Trophoblast cell (in vitro differentiated cells and primary cell): ENCODE measurements around the gene NCBP1.

Source experiments
- DNase-seq, 2 donors: peaks; one replicate each; pipeline ENCODE4 v3.0.0-alpha.2; 2016
- H2AFZ ChIP-seq: 2 replicates; pipeline ENCODE4 v1.6.1; 2013; ENCODE audit warnings: low read length, moderate library complexity, mild to moderate bottlenecking; ENCODE audit not compliant: insufficient read depth, poor library complexity
- H2AK5ac ChIP-seq: 2 replicates; pipeline ENCODE4 v1.6.1; 2013; ENCODE audit warnings: mild to moderate bottlenecking, low read length
- H2BK120ac ChIP-seq: 2 replicates; pipeline ENCODE4 v1.6.1; 2013; ENCODE audit warnings: low read length, mild to moderate bottlenecking, moderate library complexity; ENCODE audit not compliant: insufficient read depth, poor library complexity
- H2BK12ac ChIP-seq: 2 replicates; pipeline ENCODE4 v1.6.1; 2013; ENCODE audit warnings: mild to moderate bottlenecking, low read length, moderate library complexity
- H2BK5ac ChIP-seq: 2 replicates; pipeline ENCODE4 v1.6.1; 2013; ENCODE audit warnings: low read length, low read depth, moderate library complexity, mild to moderate bottlenecking; ENCODE audit not compliant: poor library complexity
- H3K14ac ChIP-seq: 2 replicates; pipeline ENCODE4 v1.6.1; 2013; ENCODE audit warnings: mild to moderate bottlenecking, low read length
- H3K18ac ChIP-seq: 2 replicates; pipeline ENCODE4 v1.6.1; 2013; ENCODE audit warnings: mild to moderate bottlenecking, low read length
- H3K23ac ChIP-seq: 2 replicates; pipeline ENCODE4 v1.6.1; 2013; ENCODE audit warnings: low read length
- H3K27ac ChIP-seq: 2 replicates; pipeline ENCODE4 v1.5.1; 2013; ENCODE audit warnings: low read depth, mild to moderate bottlenecking, inconsistent platforms, low read length, moderate library complexity
- H3K27me3 ChIP-seq: 2 replicates; pipeline ENCODE4 v1.6.1; 2013; ENCODE audit warnings: inconsistent platforms, mild to moderate bottlenecking, low read length, moderate library complexity; ENCODE audit not compliant: insufficient read depth
- H3K36me3 ChIP-seq, 2 experiments: 1 replicate in 1 of 2; 2 replicates in 1 of 2; pipeline ENCODE4 v1.6.1; 2013; ENCODE audit warnings: low read length in 2 of 2, mild to moderate bottlenecking in 2 of 2, moderate library complexity in 1 of 2; ENCODE audit not compliant: insufficient read depth in 2 of 2, control insufficient read depth in 1 of 2
- H3K4ac ChIP-seq: 2 replicates; pipeline ENCODE4 v1.6.1; 2013; ENCODE audit warnings: low read depth, mild to moderate bottlenecking, low read length, moderate library complexity
- H3K4me1 ChIP-seq, 2 experiments: 1 replicate in 1 of 2; 2 replicates in 1 of 2; pipeline ENCODE4 v1.6.1; 2013; ENCODE audit warnings: low read length in 2 of 2, mild to moderate bottlenecking in 2 of 2, moderate library complexity in 1 of 2; ENCODE audit not compliant: insufficient read depth in 2 of 2, control insufficient read depth in 1 of 2
- H3K4me2 ChIP-seq: 2 replicates; pipeline ENCODE4 v1.6.1; 2013; ENCODE audit warnings: inconsistent platforms, mild to moderate bottlenecking, low read length, moderate library complexity
- H3K4me3 ChIP-seq: 2 replicates; pipeline ENCODE4 v1.5.1; 2013; ENCODE audit warnings: mild to moderate bottlenecking, low read depth, low read length, inconsistent platforms
- H3K79me1 ChIP-seq: one replicate; pipeline ENCODE4 v1.6.1; 2013; ENCODE audit warnings: low read length
- H3K79me2 ChIP-seq: 2 replicates; pipeline ENCODE4 v1.6.1; 2013; ENCODE audit warnings: low read length, mild to moderate bottlenecking; ENCODE audit not compliant: control insufficient read depth, insufficient read depth, poor library complexity
- H3K9ac ChIP-seq: 2 replicates; pipeline ENCODE4 v1.6.1; 2013; ENCODE audit warnings: mild to moderate bottlenecking, low read length
- H3K9me3 ChIP-seq: 2 replicates; pipeline ENCODE4 v1.6.1; 2013; ENCODE audit warnings: low read depth, mild to moderate bottlenecking, control low read depth, inconsistent platforms, low read length; ENCODE audit not compliant: insufficient read depth
- H4K12ac ChIP-seq: 2 replicates; pipeline ENCODE4 v1.6.1; 2013; ENCODE audit warnings: low read depth, mild to moderate bottlenecking, low read length, moderate library complexity
- H4K8ac ChIP-seq: 2 replicates; pipeline ENCODE4 v1.6.1; 2013; ENCODE audit warnings: low read depth, mild to moderate bottlenecking, low read length, moderate library complexity
- H4K91ac ChIP-seq: one replicate; pipeline ENCODE4 v1.6.1; 2013; ENCODE audit warnings: low read depth, mild to moderate bottlenecking, low read length, moderate library complexity
- WGBS: extraction: QIAGEN DNeasy Blood & Tissue Kit; methylation state at CpG from one replicate; pipeline ENCODE4 v1.1.7; 2013; ENCODE audit warnings: missing lambda C conversion rate; ENCODE audit not compliant: insufficient read length, insufficient coverage; ENCODE audit errors: extremely low coverage; 5-methylcytosine and 5-hydroxymethylcytosine counted together

Gene NCBP1

DNA sequence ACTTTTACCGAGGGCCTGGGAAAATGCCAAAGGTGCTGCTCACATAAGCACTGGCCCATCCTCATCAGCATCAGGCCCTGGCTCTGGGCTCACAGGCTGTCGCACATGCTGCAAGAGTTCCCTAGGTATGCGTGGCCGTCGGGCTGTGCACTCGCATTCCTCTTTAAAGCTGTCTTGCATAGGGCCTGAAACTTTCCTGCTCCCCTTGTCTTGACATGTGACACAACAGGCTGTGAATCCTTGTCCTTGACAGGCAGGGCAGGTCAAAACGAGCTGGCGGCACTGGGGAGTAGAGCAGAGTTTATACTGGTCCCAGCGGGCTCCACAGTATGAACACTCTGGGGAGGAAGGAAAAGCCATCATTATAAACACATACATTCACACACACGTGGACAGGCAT lies 31.2 kb upstream of the NCBP1 start:
- Histone ChIP-seq H2BK12ac (no peak overlapping the region), H2AK5ac (no peak overlapping the region), H4K91ac (no peak overlapping the region), H3K4me2 (no peak overlapping the region), H2BK5ac (no peak overlapping the region), H3K9me3 (no peaks in the 10 kb centered on the region), H3K23ac (no peak overlapping the region), H3K27ac (no peak overlapping the region), H3K79me1 (peaks cover 2% of the 10 kb centered on the region), H3K4ac (no peak overlapping the region), H2AFZ (no peak overlapping the region), H3K36me3 (peaks cover 28 to 44% of the 10 kb centered on the region in 2 experiments), H3K4me3 (no peak overlapping the region), H3K79me2 (no peaks in the 10 kb centered on the region), H3K14ac (no peak overlapping the region), H3K27me3 (no peaks in the 10 kb centered on the region), H4K12ac (no peak overlapping the region), H3K18ac (no peak overlapping the region), H2BK120ac (no peak overlapping the region), H4K8ac (no peak overlapping the region), H3K9ac (no peak overlapping the region), H3K4me1 (peaks cover 3 to 5% of the 10 kb centered on the region in 2 experiments)
- WGBS = no CpG with 5 or more reads among the region's 10 CpGs
- no peak for DNase-seq

- no peak overlapping the region for H3K18ac ChIP-seq
- peaks cover 0 to 2% of the 10 kb centered on the region in 2 experiments for H3K4me1 ChIP-seq
- H2BK5ac ChIP-seq = no peak overlapping the region
- H3K79me2 ChIP-seq = no peaks in the 10 kb centered on the region
- no peaks in the 10 kb centered on the region for H3K9me3 ChIP-seq
- no peak overlapping the region for H3K14ac ChIP-seq
- no peak overlapping the region for H3K27ac ChIP-seq
- H3K4me2 ChIP-seq = no peak overlapping the region
- H3K4me3 ChIP-seq = no peak overlapping the region
- H3K36me3 ChIP-seq = peaks cover 28 to 45% of the 10 kb centered on the region in 2 experiments
- peaks cover 2% of the 10 kb centered on the region for H3K79me1 ChIP-seq
- H3K27me3 ChIP-seq = no peaks in the 10 kb centered on the region
- no peak overlapping the region for H2AFZ ChIP-seq
- H4K91ac ChIP-seq = peak overlapping the region; percentile 59
- H4K12ac ChIP-seq = no peak overlapping the region
- no peak for DNase-seq
- H3K4ac ChIP-seq = no peak overlapping the region
- no CpG with 5 or more reads among the region's 17 CpGs for WGBS
- no peak overlapping the region for H2BK12ac ChIP-seq
- H4K8ac ChIP-seq = no peak overlapping the region
- no peak overlapping the region for H3K23ac ChIP-seq
- no peak overlapping the region for H2AK5ac ChIP-seq
- H2BK120ac ChIP-seq = peak overlapping the region; percentile 21
- H3K9ac ChIP-seq = no peak overlapping the region
These were observed 28.5 kb upstream of the NCBP1 start for GRCh38 chr9:97604901-97605645.

DNA sequence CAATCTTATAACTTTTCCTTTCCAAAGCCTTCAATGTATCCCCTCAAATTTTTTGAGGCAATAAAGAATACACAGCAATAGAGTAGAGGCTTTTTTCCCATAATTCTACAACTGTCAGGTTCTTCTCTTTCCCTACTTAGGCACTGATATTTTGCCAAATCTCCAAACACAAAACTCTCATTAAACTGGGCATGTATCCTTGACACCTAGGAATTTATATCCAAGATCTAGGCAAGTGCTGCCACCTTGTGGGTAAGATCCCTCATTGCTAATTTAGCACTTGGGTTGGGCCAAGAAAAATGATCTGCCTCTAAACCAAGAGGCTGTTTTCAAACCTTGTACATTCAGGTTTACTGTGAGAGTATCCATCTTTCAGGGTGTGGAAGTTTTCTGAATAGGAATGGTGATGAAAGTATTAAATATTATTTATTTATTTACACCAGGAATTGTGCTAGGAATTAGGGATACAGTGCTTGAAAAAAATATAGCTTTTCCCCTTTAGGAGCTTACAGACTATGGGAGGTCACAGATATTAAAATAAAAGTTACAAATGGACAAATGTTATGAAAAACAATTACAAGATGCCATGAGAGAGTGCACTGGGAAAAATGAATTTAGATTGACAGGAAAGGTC lies 18.1 kb upstream of the NCBP1 start:
- H3K79me1 ChIP-seq = no peaks in the 10 kb centered on the region
- H3K27ac ChIP-seq = no peak overlapping the region
- no peak overlapping the region for H3K4me3 ChIP-seq
- H3K36me3 ChIP-seq = peaks cover 8 to 18% of the 10 kb centered on the region in 2 experiments
- no peak overlapping the region for H2AFZ ChIP-seq
- H3K4ac ChIP-seq = no peak overlapping the region
- no peak overlapping the region for H3K23ac ChIP-seq
- H4K12ac ChIP-seq = no peak overlapping the region
- H3K18ac ChIP-seq = no peak overlapping the region
- H3K14ac ChIP-seq = no peak overlapping the region
- no peak overlapping the region for H2BK120ac ChIP-seq
- H4K8ac ChIP-seq = no peak overlapping the region
- H3K79me2 ChIP-seq = no peaks in the 10 kb centered on the region
- no peak overlapping the region for H2BK12ac ChIP-seq
- H3K4me1 ChIP-seq = no peaks in the 10 kb centered on the region
- no peak overlapping the region for H3K9ac ChIP-seq
- H3K27me3 ChIP-seq = no peaks in the 10 kb centered on the region
- no peak overlapping the region for H3K4me2 ChIP-seq
- peak; percentile 43 to 86 for DNase-seq
- no peak overlapping the region for H2BK5ac ChIP-seq
- H4K91ac ChIP-seq = no peak overlapping the region
- no peak overlapping the region for H2AK5ac ChIP-seq
- H3K9me3 ChIP-seq = no peaks in the 10 kb centered on the region

GRCh38 chr9:97617939-97618416 lies 15.6 kb upstream of the NCBP1 start:
- H4K91ac ChIP-seq = no peak overlapping the region
- H3K27me3 ChIP-seq = no peaks in the 10 kb centered on the region
- no peak overlapping the region for H3K23ac ChIP-seq
- no peaks in the 10 kb centered on the region for H3K79me1 ChIP-seq
- no peak overlapping the region for H4K8ac ChIP-seq
- H3K4me3 ChIP-seq = no peak overlapping the region
- no CpG with 5 or more reads among the region's 1 CpG for WGBS
- no peak overlapping the region for H2AFZ ChIP-seq
- H3K4ac ChIP-seq = no peak overlapping the region
- H3K9me3 ChIP-seq = peaks cover 5% of the 10 kb centered on the region
- H4K12ac ChIP-seq = no peak overlapping the region
- no peak overlapping the region for H3K4me2 ChIP-seq
- no peak overlapping the region for H3K14ac ChIP-seq
- DNase-seq = no peak
- no peak overlapping the region for H3K18ac ChIP-seq
- no peak overlapping the region for H2BK120ac ChIP-seq
- no peaks in the 10 kb centered on the region for H3K79me2 ChIP-seq
- H3K4me1 ChIP-seq = peaks cover 2 to 3% of the 10 kb centered on the region in 2 experiments
- H3K27ac ChIP-seq = no peak overlapping the region
- no peak overlapping the region for H2BK5ac ChIP-seq
- H3K9ac ChIP-seq = no peak overlapping the region
- H2BK12ac ChIP-seq = no peak overlapping the region
- H2AK5ac ChIP-seq = no peak overlapping the region
- H3K36me3 ChIP-seq = peaks cover 13 to 23% of the 10 kb centered on the region in 2 experiments
